ENCODE results near the gene EFCAB5. TPM values are rescaled to one million over a fixed set of nuclear protein-coding genes. Genes with fewer than 3 reads are reported as not detected.

The EFCAB5 gene
- total and polyA plus RNA-seq, 2 donors from 2014 or later, result 1.4 TPM; not detected in 1

- FAIRE-seq, result no peak
- intact Hi-C loops (cut with DNase I), result no loop called here
- Histone ChIP-seq H3K4me1 (ENCODE audit: control insufficient read depth in 2 of 3, insufficient read depth in 2 of 3, low read depth in 1 of 3, low read length in 3 of 3) (no peaks in the 10 kb centered on the region), H3K27me3 (ENCODE audit: control insufficient read depth, insufficient read depth, low read length) (no peaks in the 10 kb centered on the region), H3K27ac (ENCODE audit: low read depth in 2 of 2, low read length in 2 of 2) (no peak overlapping the region), H3K36me3 (ENCODE audit: control insufficient read depth in 2 of 3, insufficient read depth in 3 of 3, low read length in 3 of 3) (no peaks in the 10 kb centered on the region), H3K9me3 (ENCODE audit: control insufficient read depth in 2 of 3, insufficient read depth in 1 of 3, low read length in 3 of 3) (no peaks in the 10 kb centered on the region), H3K4me3 (ENCODE audit: low read length in 3 of 3) (no peak overlapping the region), H3K9ac (ENCODE audit: low read length in 3 of 3) (no peak overlapping the region)
- DNase-seq, result no peak
- TF ChIP-seq CTCF (IDR thresholded peaks at IDR 0.05; ENCODE audit: borderline replicate concordance, extremely low read depth, insufficient read depth), result no peak
Observed at GRCh38 chr17:30000001-30000754, 58.7 kb downstream of the EFCAB5 start.

GRCh38 chr17:30000755-30001257 is 59.4 kb downstream of the EFCAB5 start:
- no peak for FAIRE-seq
- no peaks in the 10 kb centered on the region for H3K36me3 ChIP-seq (ENCODE audit: control insufficient read depth in 2 of 3, insufficient read depth in 3 of 3, low read length in 3 of 3)
- TF ChIP-seq CTCF (IDR thresholded peaks at IDR 0.05; ENCODE audit: borderline replicate concordance, extremely low read depth, insufficient read depth), result no peak
- no peak overlapping the region for H3K4me3 ChIP-seq (ENCODE audit: low read length in 3 of 3)
- H3K27me3 ChIP-seq (ENCODE audit: control insufficient read depth, insufficient read depth, low read length), result no peaks in the 10 kb centered on the region
- intact Hi-C loops (cut with DNase I), result no loop called here
- DNase-seq, result no peak
- H3K9me3 ChIP-seq (ENCODE audit: control insufficient read depth in 2 of 3, insufficient read depth in 1 of 3, low read length in 3 of 3), result no peaks in the 10 kb centered on the region
- no peaks in the 10 kb centered on the region for H3K4me1 ChIP-seq (ENCODE audit: control insufficient read depth in 2 of 3, insufficient read depth in 2 of 3, low read depth in 1 of 3, low read length in 3 of 3)
- H3K27ac ChIP-seq (ENCODE audit: low read depth in 2 of 2, low read length in 2 of 2), result no peak overlapping the region
- H3K9ac ChIP-seq (ENCODE audit: low read length in 3 of 3), result no peak overlapping the region

- Histone ChIP-seq H3K27ac (ENCODE audit: low read depth in 2 of 2, low read length in 2 of 2) (no peak overlapping the region), H3K27me3 (ENCODE audit: control insufficient read depth, insufficient read depth, low read length) (no peaks in the 10 kb centered on the region), H3K4me1 (ENCODE audit: control insufficient read depth in 2 of 3, insufficient read depth in 2 of 3, low read depth in 1 of 3, low read length in 3 of 3) (no peaks in the 10 kb centered on the region), H3K4me3 (ENCODE audit: low read length in 3 of 3) (no peak overlapping the region), H3K9me3 (ENCODE audit: control insufficient read depth in 2 of 3, insufficient read depth in 1 of 3, low read length in 3 of 3) (no peaks in the 10 kb centered on the region), H3K9ac (ENCODE audit: low read length in 3 of 3) (no peak overlapping the region), H3K36me3 (ENCODE audit: control insufficient read depth in 2 of 3, insufficient read depth in 3 of 3, low read length in 3 of 3) (no peaks in the 10 kb centered on the region)
- no peak for FAIRE-seq
- no peak for TF ChIP-seq CTCF (IDR thresholded peaks at IDR 0.05; ENCODE audit: borderline replicate concordance, extremely low read depth, insufficient read depth)
- DNase-seq, result no peak
- intact Hi-C loops (cut with DNase I), result no loop called here
Observed at GRCh38 chr17:30002088-30002487, 60.7 kb downstream of the EFCAB5 start.
